OCI-LY7 (cell line): ENCODE measurements around the gene AP1M2. TPM values are rescaled to one million over a fixed set of nuclear protein-coding genes. Genes with fewer than 3 reads are reported as not detected.

ENCODE experiments used
- BruUV-seq: library from RNA; stranded (reverse); fragments of 400-500 nt; replicated peaks from 2 replicates; lab custom pipeline; 2021; lab: Mats Ljungman, UMichigan
- CTCF ChIA-PET: fragments of 300-600 bp; sonication (Branson Sonifier 250); formaldehyde crosslinking; loops from one replicate; lab custom pipeline; 2022; ENCODE audit warnings: antibody characterized with exemption; ENCODE audit not compliant: unreplicated experiment; lab: Charles Lee
- POLR2A ChIA-PET: fragments of 300-600 bp; sonication (Branson Sonifier 250); formaldehyde crosslinking; loops from one replicate; lab custom pipeline; 2022; ENCODE audit warnings: antibody characterized with exemption; lab: Charles Lee
- DNase-seq: peaks from one replicate; pipeline ENCODE4 v3.0.0-alpha.2; 2015; ENCODE audit warnings: low spot score
- H2AFZ ChIP-seq: fragments of 200-600 bp; sonication (generic), shearing (Covaris generic); 2 replicates; pipeline ENCODE4 v1.6.1; 2014; ENCODE audit warnings: mild to moderate bottlenecking, antibody characterized with exemption, low read length, moderate library complexity
- H3K27ac ChIP-seq: fragments of 200-600 bp; sonication (generic); 2 replicates; pipeline ENCODE4 v1.5.1; 2014; ENCODE audit warnings: mixed run types, low read depth, mild to moderate bottlenecking, moderate library complexity, low read length, inconsistent platforms; ENCODE audit not compliant: poor library complexity, severe bottlenecking
- H3K36me3 ChIP-seq: fragments of 200-600 bp; sonication (generic); 2 replicates; pipeline ENCODE4 v1.6.1; 2014; ENCODE audit warnings: mild to moderate bottlenecking, antibody characterized with exemption, low read length, moderate library complexity, mixed read lengths; ENCODE audit not compliant: insufficient read depth
- H3K4me1 ChIP-seq: fragments of 200-600 bp; sonication (generic); 2 replicates; pipeline ENCODE4 v1.5.1; 2014; ENCODE audit warnings: mild to moderate bottlenecking, low read length; ENCODE audit not compliant: insufficient read depth, poor library complexity, severe bottlenecking
- H3K4me2 ChIP-seq: fragments of 200-600 bp; sonication (generic); 2 replicates; pipeline ENCODE4 v1.6.1; 2014; ENCODE audit warnings: mild to moderate bottlenecking, low read length
- H3K4me3 ChIP-seq: fragments of 200-600 bp; sonication (generic); 2 replicates; pipeline ENCODE4 v1.5.1; 2014; ENCODE audit warnings: mild to moderate bottlenecking, low read depth, low read length; ENCODE audit not compliant: poor library complexity, severe bottlenecking
- H3K79me2 ChIP-seq: fragments of 200-600 bp; sonication (generic); 2 replicates; pipeline ENCODE4 v1.6.1; 2016; ENCODE audit warnings: low read depth, mild to moderate bottlenecking, low read length, moderate library complexity, mixed read lengths; ENCODE audit not compliant: insufficient read depth
- H3K9me2 ChIP-seq: fragments of 200-600 bp; sonication (generic); 2 replicates; pipeline ENCODE4 v1.6.1; 2016; ENCODE audit warnings: mild to moderate bottlenecking, low read length, mixed read lengths; ENCODE audit not compliant: insufficient read depth
- H3K9me3 ChIP-seq: fragments of 200-600 bp; sonication (generic); 2 replicates; pipeline ENCODE4 v1.6.1; 2014; ENCODE audit warnings: mild to moderate bottlenecking, mixed run types, low read length, mixed read lengths
- H4K20me1 ChIP-seq: fragments of 200-600 bp; sonication (generic); 2 replicates; pipeline ENCODE4 v1.6.1; 2014; ENCODE audit warnings: mild to moderate bottlenecking, antibody characterized with exemption, low read length, moderate library complexity, mixed read lengths; ENCODE audit not compliant: insufficient read depth
- CTCF ChIP-seq: fragments of 200-600 bp; sonication (generic); conservative IDR thresholded peaks from 2 replicates; pipeline ENCODE4 v1.5.1; 2014; ENCODE audit warnings: mild to moderate bottlenecking, antibody characterized with exemption, low read length, moderate library complexity, mixed read lengths
- EZH2phosphoT487 ChIP-seq: fragments of 200-600 bp; sonication (generic); IDR thresholded peaks from 2 replicates; pipeline ENCODE4 v1.6.1; 2018; ENCODE audit warnings: low read depth, borderline replicate concordance, mild to moderate bottlenecking, mixed run types, antibody characterized with exemption, low read length, moderate library complexity, mixed read lengths
- intact Hi-C: fragments of 100-400 bp; cut with micrococcal nuclease; formaldehyde crosslinking; loops from one replicate; pipeline ENCODE4 v1.10.0; 2022; ENCODE audit not compliant: unreplicated experiment
- total RNA-seq, 2 experiments: library from RNA; depleted of rRNA in 1 of 2; stranded (reverse); fragments of >200 nt in 1 of 2; shearing (Covaris generic) in 1 of 2; gene quantifications; 2 replicates each; pipeline ENCODE4 v1.2.3, GENCODE V29; 2014 to 2022

Gene AP1M2
- total RNA-seq, 2 experiments from 2014 or later, result 0.44 TPM; not detected in 1

DNA sequence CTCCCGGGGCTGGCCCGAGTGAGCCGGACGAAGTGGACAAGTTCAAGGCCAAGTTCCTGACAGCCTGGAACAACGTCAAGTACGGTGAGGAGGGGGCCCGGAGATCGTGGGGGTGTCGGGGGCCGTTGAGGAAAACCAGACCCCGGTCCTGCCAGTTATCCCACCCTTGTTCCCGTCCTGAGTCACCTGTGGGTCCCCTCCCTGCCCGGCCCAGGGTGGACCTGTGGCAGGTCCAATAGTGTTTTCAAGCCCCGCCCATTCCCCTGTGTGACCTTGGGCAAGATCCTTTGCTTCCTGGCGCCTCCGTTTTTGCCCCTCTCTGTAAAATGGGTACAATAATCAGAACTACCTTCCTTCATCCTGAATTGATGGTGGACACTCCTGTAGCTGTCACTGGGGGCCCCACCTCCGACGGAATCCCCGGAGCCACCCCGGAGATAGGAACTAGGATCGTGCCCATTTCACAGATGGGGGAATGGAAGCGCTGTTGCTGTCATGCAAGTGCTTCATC, 42.8 kb downstream of the AP1M2 start:
- H3K4me3 ChIP-seq, result peak overlapping the region; percentile 96
- no peaks in the 10 kb centered on the region for H4K20me1 ChIP-seq
- H3K9me2 ChIP-seq, result no peaks in the 10 kb centered on the region
- intact Hi-C loops, result no loop called here
- TSS peak; percentile 71 for BruUV-seq
- peak; percentile 37 for DNase-seq
- peaks cover 12% of the 10 kb centered on the region; the same call in 1 of the 2 replicates for H3K79me2 ChIP-seq
- H3K4me1 ChIP-seq, result peaks cover 17% of the 10 kb centered on the region
- ChIA-PET CTCF (no interaction called here), POLR2A (no interaction called here)
- TF ChIP-seq EZH2phosphoT487 (no peak), CTCF (no peak)
- H3K9me3 ChIP-seq, result no peaks in the 10 kb centered on the region
- peak overlapping the region; percentile 86 for H3K4me2 ChIP-seq
- H2AFZ ChIP-seq, result peak overlapping the region; percentile 66
- peaks cover 20% of the 10 kb centered on the region for H3K36me3 ChIP-seq
- peak overlapping the region; percentile 35 for H3K27ac ChIP-seq

- H3K36me3 ChIP-seq, result peaks cover 14% of the 10 kb centered on the region
- no TSS peak for BruUV-seq
- POLR2A ChIA-PET, result interaction anchor here (0.6 to 1.3 kb wide), 5 partner anchors 8 to 126 kb away, joined by 3 to 5 read pairs (median 4); no protein-coding TSS in a partner anchor
- H3K9me2 ChIP-seq, result no peaks in the 10 kb centered on the region
- H3K4me1 ChIP-seq, result peaks cover 17% of the 10 kb centered on the region
- H3K79me2 ChIP-seq, result peaks cover 12% of the 10 kb centered on the region; the same call in 1 of the 2 replicates
- H3K27ac ChIP-seq, result peak within 1 kb of the TSS; percentile 35
- intact Hi-C loops, result no loop called here
- peak within 1 kb of the TSS; percentile 66 for H2AFZ ChIP-seq
- no peaks in the 10 kb centered on the region for H3K9me3 ChIP-seq
- DNase-seq, result peak; percentile 83
- TF ChIP-seq EZH2phosphoT487, result no peak
- TF ChIP-seq CTCF, result no peak
- H3K4me2 ChIP-seq, result peak within 1 kb of the TSS; percentile 86
- no peaks in the 10 kb centered on the region for H4K20me1 ChIP-seq
- H3K4me3 ChIP-seq, result peak within 1 kb of the TSS; percentile 96
- CTCF ChIA-PET, result no interaction called here
Measured at GRCh38 chr19:10543420-10544241, 43.5 kb downstream of the AP1M2 start, which contains the start of gene ATG4D. Gene ATG4D (plus strand): TSS chr19:10543904. CDS start chr19:10544091, 187 bp downstream.
